SU-DHL-6 (cell line): Measurements from ENCODE around the gene AP3M1.

Experiments used
- CTCF ChIP-seq: fragments of 200-600 bp; sonication (generic); IDR thresholded peaks from one replicate; pipeline ENCODE4 v1.5.1; 2017; ENCODE audit warnings: antibody characterized with exemption, mild to moderate bottlenecking, low read length, moderate library complexity; ENCODE audit not compliant: insufficient read depth, poor library complexity, severe bottlenecking
- EZH2phosphoT487 ChIP-seq: fragments of 200-600 bp; sonication (generic), shearing (Covaris generic); conservative IDR thresholded peaks from 2 replicates; pipeline ENCODE4 v1.6.1; 2018; ENCODE audit warnings: mild to moderate bottlenecking, antibody characterized with exemption, low read length, moderate library complexity, mixed read lengths

- TF ChIP-seq CTCF (no peak), EZH2phosphoT487 (no peak)
These were observed 67.3 kb downstream of the AP3M1 start for GRCh38 chr10:74083304-74083703.
